Measurements from ENCODE around the gene TAS2R50. TPM values are rescaled to one million over a fixed set of nuclear protein-coding genes. Genes with fewer than 3 reads are reported as not detected.

The TAS2R50 gene
- total RNA-seq, 1 experiment from 2014 or later: 0.59 TPM

DNA sequence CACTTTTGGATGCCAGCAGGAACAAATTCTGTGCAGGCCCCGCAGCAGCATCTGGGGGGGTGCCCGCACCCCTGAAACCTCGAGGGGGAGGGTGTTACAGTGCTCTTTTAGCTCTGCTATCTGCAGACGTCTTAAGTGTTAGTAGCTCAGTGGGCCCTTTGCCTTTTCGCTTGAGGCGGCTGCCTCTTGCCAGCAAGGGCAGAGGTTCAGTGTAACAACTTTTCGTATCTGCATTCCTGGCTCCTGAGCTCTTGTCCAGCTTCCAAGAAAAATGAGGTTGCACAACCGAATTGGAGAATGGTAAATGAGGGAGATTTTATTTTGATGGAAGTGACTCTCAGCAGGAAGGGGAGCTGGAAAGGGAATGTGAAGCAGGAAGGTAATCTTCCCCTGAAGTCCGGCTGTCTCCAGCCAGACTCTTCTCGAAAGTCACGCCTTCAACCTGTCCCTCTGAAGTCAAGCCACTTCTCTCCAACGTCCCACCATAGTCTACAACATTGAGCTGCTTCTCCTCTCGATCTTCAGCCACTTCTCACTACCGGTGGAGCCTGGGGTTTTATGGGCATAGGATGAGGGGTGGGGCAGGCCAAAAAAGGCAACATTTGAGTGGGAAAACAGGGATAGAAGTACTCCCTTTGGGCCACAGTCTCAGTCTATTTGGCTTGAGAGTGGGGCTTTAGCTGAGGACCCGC, 17.8 kb downstream of the TAS2R50 start (continued):
- TF ChIP-seq, protein P1, sequence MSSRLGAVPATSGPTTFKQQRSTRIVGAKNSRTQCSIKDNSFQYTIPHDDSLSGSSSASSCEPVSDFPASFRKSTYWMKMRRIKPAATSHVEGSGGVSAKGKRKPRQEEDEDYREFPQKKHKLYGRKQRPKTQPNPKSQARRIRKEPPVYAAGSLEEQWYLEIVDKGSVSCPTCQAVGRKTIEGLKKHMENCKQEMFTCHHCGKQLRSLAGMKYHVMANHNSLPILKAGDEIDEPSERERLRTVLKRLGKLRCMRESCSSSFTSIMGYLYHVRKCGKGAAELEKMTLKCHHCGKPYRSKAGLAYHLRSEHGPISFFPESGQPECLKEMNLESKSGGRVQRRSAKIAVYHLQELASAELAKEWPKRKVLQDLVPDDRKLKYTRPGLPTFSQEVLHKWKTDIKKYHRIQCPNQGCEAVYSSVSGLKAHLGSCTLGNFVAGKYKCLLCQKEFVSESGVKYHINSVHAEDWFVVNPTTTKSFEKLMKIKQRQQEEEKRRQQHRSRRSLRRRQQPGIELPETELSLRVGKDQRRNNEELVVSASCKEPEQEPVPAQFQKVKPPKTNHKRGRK (CRISPR knock-in tag; IDR thresholded peaks at IDR 0.05; ENCODE audit: borderline replicate concordance): no peak
- TF ChIP-seq NFATC4 (CRISPR knock-in tag; IDR thresholded peaks at IDR 0.05) (no peak), ERG (CRISPR knock-in tag; IDR thresholded peaks at IDR 0.05) (no peak), IRF2 (CRISPR knock-in tag; IDR thresholded peaks at IDR 0.05; ENCODE audit: borderline replicate concordance, low read depth) (no peak), CREB1 (CRISPR knock-in tag; IDR thresholded peaks at IDR 0.05) (no peak), ATF3 (CRISPR knock-in tag; conservative IDR thresholded peaks at IDR 0.05) (no peak)
- TF ChIP-seq, protein P2, sequence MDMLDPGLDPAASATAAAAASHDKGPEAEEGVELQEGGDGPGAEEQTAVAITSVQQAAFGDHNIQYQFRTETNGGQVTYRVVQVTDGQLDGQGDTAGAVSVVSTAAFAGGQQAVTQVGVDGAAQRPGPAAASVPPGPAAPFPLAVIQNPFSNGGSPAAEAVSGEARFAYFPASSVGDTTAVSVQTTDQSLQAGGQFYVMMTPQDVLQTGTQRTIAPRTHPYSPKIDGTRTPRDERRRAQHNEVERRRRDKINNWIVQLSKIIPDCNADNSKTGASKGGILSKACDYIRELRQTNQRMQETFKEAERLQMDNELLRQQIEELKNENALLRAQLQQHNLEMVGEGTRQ (CRISPR knock-in tag; IDR thresholded peaks at IDR 0.05): no peak

GRCh38 chr12:10967409-10967808, 19.3 kb downstream of the TAS2R50 start:
- DNase-seq (ENCODE audit: low spot score): no peak
- Mint-ChIP-seq H3K27me3 (ENCODE audit: low read depth) (no peaks in the 10 kb centered on the region), H3K4me3 (no peak overlapping the region), H3K4me1 (no peaks in the 10 kb centered on the region), H3K36me3 (peaks cover 4% of the 10 kb centered on the region; the same call in 1 of the 2 replicates), H3K27ac (no peak overlapping the region), H3K9me3 (peaks cover 9% of the 10 kb centered on the region)
- ATAC-seq: no peak
- TF ChIP-seq ZNF416 (CRISPR knock-in tag; IDR thresholded peaks at IDR 0.05): no peak
- TF ChIP-seq E2F5 (CRISPR knock-in tag; IDR thresholded peaks at IDR 0.05): no peak
- POLR2A ChIA-PET: no interaction called here
- CTCF ChIA-PET: interaction anchor here (1.4 kb wide), 1 partner anchor 217 kb away, joined by 4 read pairs; no protein-coding TSS in a partner anchor

DNA sequence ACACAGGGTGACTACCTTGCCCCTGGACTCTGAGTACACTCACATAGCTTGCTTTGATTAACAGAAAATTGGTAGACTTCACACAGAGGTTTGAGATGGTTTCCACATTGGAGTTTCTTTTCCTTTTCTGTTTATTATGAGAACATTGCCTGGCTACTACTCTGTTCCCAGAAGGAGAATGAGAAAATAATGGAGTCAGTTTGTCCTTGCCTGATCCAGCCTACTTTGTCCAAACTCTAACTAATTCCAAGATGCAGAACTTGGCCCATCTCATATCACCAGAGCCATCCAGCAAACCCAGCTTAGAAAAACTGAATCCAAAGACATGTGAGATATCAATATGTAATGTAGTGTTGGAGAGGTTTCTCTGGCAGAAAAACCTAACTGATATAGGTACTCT, 20.4 kb downstream of the TAS2R50 start:
- Mint-ChIP-seq H3K9me3 (peaks cover 9% of the 10 kb centered on the region), H3K27me3 (ENCODE audit: low read depth) (no peaks in the 10 kb centered on the region), H3K27ac (no peak overlapping the region; the same call in 1 of the 2 replicates), H3K4me1 (no peaks in the 10 kb centered on the region), H3K36me3 (peaks cover 4% of the 10 kb centered on the region; the same call in 1 of the 2 replicates), H3K4me3 (no peak overlapping the region)
- ATAC-seq: no peak
- ChIA-PET POLR2A (no interaction called here), CTCF (no interaction called here)
- TF ChIP-seq MYBL2 (CRISPR knock-in tag; IDR thresholded peaks at IDR 0.05) (no peak), GRHL2 (CRISPR knock-in tag; IDR thresholded peaks at IDR 0.05; ENCODE audit: insufficient replicate concordance, severe bottlenecking) (no peak), ZNF317 (CRISPR knock-in tag; IDR thresholded peaks at IDR 0.05; ENCODE audit: borderline replicate concordance, low read depth) (no peak), RELA (CRISPR knock-in tag; IDR thresholded peaks at IDR 0.05; ENCODE audit: borderline replicate concordance) (no peak), OVOL2 (CRISPR knock-in tag; IDR thresholded peaks at IDR 0.05; ENCODE audit: borderline replicate concordance) (no peak), SMAD4 (CRISPR knock-in tag; IDR thresholded peaks at IDR 0.05) (no peak), PRDM15 (CRISPR knock-in tag; IDR thresholded peaks at IDR 0.05) (no peak), SP1 (CRISPR knock-in tag; conservative IDR thresholded peaks at IDR 0.05) (no peak)
- DNase-seq (ENCODE audit: low spot score): no peak
